HuH-7.5 (cell line): ENCODE results near the gene F10.
"Not testable (repeated sequence)": the region's sequence is repeated elsewhere in the genome, so short reads cannot be mapped to it uniquely, and the experiment has no call there.

ENCODE experiments used
- DNase-seq: peaks from one replicate; pipeline ENCODE4 v3.0.0; 2011; ENCODE audit warnings: low spot score

F10 gene

GRCh38 chr13:113122550-113123225, at the start of gene F10:
F10 (plus strand) TSS chr13:113122799; CDS start chr13:113122856, 57 bp downstream.
- peak; percentile 97 for DNase-seq

DNA sequence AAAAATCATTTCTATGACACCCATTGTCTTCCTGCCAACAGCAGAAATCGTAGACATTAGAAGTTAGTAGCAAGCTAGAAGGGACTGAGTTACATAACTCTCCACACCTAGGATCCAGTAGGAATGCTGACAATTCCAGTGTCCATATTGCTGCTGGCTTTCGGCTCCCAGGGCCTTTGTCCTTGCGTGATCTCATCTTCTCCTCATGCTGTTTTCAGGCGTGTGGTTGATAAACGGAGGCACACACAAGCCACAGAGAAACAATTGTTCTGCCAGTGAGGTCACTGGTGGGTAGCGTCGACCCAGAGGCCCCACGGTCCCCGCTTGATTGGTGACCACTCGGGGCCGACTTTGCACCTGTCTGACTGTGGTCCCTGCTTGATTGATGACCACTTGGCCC, 48.7 kb upstream of the F10 start:
- no peak for DNase-seq

DNA sequence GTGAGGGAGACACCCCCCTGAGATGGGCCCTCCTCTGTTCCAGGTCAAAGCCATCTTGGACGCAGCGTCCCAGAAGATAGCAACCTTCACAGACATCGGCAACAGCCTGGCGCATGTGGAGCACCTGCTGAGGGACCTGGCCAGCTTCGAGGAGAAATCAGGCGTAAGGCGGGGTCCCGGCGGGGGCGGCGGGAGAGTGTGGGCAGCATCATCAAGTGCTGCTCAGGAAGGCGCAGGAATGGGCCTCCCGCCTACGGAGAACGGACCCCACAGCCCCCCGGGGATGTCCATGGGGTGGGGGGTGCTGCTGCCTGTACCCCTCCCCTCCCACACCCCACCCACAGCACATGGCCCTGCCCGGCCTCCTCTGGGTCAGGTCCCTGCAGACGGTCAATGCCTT, 48.2 kb upstream of the F10 start:
- no peak for DNase-seq

DNA sequence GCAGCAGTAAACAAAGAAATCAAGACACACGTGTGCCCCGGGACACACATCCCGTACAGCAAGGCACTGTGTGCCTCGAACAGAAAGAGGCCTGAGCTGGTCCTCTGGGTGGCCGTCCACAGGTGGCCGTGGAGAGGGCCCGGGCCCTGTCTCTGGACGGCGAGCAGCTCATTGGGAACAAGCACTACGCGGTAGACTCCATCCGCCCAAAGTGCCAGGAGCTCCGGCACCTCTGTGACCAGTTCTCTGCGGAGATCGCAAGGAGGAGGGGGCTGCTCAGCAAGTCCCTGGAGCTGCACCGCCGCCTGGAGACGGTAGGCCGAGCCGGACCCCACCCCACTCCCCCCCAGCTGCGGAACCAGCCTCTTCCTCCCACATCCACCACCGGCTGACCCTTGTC, 47.7 kb upstream of the F10 start:
- DNase-seq: no peak

GRCh38 chr13:113075711-113076110, 46.9 kb upstream of the F10 start:
- DNase-seq: no peak

GRCh38 chr13:113076681-113077401, 45.8 kb upstream of the F10 start:
- no peak for DNase-seq

DNA sequence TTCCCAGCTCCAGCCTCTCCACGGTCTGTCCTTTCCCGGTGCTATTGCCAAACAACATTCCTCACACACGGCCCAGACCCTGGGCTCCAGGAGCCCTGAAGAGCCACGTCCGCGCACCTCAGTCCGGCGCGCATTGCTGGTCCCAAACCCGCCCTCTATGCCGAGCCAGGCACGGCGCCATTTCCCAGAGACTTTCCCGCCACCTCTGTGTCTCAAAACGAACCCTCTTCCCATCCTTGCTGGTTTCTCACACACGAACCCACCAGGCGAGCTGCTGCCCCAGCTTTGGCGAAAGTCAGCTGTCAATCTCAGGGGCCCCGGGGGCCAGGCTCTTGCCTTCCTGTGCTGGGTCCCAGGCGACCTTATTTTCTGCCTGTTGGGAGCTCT, 45.0 kb upstream of the F10 start:
- no peak for DNase-seq

DNA sequence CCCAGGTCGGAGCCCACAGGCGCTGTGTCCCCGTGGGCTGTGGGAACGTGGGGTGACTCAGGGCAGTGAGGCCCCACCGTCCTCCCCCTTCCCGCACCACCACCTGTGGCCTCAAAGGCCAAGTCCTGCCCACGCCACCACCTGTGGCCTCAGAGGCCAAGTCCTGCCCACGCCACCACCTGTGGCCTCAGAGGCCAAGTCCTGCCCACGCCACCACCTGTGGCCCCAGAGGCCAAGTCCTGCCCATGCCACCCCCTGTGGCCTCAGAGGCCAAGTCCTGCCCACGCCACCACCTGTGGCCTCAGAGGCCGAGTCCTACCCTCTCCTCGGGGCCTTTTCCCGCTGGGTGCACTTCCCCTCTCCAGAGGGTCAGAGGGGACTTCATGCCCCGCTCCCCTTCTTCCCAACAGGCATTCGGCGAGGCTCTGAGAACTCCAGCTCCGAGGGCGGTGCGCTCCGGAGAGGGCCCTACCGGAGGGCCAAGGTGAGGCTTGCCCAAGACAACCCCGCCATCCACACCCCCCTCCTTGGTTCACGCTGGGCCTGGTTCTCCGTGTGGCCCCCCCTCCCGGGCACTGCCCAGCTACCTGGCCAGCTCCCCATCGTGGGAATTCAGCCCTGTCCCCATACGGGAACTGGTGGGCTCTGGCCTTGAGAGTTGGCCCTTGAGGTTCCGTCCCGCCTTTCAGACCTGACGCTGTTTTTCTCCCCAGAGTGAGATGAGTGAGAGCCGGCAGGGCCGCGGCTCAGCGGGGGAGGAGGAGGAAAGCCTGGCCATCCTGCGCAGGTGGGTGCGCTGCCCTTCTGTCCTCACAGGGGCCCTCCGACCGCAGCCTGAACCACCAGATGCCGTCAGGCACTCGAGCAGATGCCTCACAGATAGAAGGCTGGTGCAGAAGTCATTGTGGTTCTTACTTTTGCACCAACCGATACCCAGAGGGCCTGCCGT, 44.4 kb upstream of the F10 start:
- no peak for DNase-seq

DNA sequence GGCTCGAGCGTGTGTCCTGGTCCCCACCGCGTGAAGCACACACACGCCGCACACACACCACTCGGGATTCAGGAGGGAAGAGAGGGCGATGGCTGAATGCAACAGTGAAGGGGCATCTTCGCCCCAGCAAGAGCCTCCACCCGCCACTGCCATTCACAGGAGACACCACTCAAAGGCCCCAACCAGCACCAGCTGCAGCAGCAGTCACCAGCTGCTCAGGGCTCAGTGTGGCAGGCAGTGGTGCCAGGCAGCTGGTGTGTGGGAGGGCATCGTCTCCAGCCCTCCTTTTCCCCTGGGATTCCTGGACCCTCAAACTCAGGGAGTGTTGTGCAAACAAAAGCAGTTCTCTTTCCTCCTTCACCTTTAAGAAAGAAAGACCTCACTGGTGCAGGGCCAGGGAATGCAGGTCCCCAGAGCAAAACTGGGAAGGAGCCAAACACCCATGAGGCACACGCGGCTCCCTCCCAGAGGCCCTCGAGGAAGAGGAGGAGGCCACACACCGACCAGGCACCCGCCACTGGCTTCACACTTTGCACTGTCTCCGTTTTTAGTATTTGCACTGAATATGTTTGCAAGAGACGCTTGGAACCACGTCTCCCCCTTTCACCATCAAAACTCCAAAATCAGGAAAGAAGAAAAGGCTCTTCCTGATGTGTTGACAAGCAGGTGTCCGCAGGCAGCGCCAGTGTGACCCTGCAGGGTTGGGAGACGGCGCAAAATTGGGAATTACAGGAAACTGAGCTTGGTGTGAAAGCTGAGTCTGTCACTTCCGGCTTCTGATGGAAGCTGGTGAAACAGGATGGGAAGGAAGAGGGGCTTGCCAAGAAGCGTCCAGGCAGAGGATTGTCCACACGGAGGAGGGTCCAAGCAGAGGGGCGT, 43.5 kb upstream of the F10 start:
- DNase-seq: no peak

DNA sequence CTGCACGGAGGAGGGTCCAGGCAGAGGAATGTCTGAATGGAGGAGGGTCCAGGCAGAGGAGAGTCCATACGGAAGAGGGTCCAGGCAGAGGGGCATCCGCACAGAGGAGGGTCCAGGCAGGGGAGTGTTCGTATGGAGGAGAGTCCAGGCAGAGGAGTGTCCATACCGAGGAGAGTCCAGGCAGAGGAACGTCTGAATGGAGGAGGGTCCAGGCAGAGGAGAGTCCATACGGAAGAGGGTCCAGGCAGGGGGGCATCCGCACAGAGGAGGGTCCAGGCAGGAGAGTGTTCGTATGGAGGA, 42.9 kb upstream of the F10 start:
- not testable (repeated sequence) for DNase-seq

GRCh38 chr13:113080361-113080831, 42.2 kb upstream of the F10 start:
- no peak for DNase-seq

- DNase-seq: no peak
Observed at GRCh38 chr13:113080901-113081521, 41.6 kb upstream of the F10 start.

GRCh38 chr13:113082198-113083021, 40.2 kb upstream of the F10 start:
- DNase-seq: no peak

GRCh38 chr13:113083022-113083373, 39.6 kb upstream of the F10 start:
- DNase-seq: no peak

- no peak for DNase-seq
Observed at GRCh38 chr13:113083402-113084061, 39.1 kb upstream of the F10 start.

GRCh38 chr13:113084094-113084942, 38.3 kb upstream of the F10 start:
- DNase-seq: peak; percentile 34

- no peak for DNase-seq
Observed at GRCh38 chr13:113084943-113085540, 37.6 kb upstream of the F10 start.

DNA sequence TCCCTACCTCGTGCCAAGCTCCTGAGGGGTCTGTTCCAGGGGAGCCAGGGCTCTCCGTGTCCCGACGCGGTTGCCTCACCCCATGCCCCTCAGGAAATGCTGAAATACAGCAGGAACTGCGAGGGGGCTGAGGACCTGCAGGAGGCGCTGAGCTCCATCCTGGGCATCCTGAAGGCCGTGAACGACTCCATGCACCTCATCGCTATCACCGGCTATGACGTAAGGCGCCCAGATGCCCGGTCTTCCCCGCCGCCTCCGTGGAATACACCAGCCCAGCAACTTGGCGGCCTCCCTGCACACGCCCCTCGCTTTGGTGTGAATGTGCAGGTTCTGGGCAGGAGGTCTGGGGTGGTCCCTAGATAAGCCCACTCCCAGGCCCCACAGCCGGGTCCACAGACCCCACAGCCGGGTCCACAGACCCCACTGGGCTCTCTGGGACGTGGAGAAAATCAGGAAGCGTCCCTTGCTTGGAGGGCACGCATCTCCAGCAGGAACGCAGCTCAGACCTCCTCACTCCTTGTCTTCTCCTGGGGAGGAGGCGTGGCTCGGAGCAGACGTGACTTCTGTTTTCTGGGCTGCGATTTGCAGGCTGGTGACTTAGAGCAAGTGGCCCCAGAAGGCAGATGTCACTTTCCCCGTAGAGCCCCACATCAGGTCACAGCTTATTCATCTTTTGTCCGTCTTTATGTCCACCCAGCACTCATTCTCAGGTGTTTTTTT, 36.4 kb upstream of the F10 start:
- peak; percentile 51 for DNase-seq
